HG02623 (cell line): ENCODE measurements around the gene METTL9.
"Not testable (repeated sequence)": the region's sequence is repeated elsewhere in the genome, so short reads cannot be mapped to it uniquely, and the experiment has no call there.

ENCODE experiments used
- ATAC-seq: cut with Tn5 transposase; IDR thresholded peaks from one replicate; pipeline ENCODE4 v1.9.1; 2021; ENCODE audit warnings: moderate library complexity; ENCODE audit not compliant: unreplicated experiment

METTL9 gene

GRCh38 chr16:21573506-21573905 is 25.9 kb upstream of the METTL9 start:
- not testable (repeated sequence) for ATAC-seq

- ATAC-seq, result no peak
Observed at GRCh38 chr16:21574372-21574771, 25.0 kb upstream of the METTL9 start.

DNA sequence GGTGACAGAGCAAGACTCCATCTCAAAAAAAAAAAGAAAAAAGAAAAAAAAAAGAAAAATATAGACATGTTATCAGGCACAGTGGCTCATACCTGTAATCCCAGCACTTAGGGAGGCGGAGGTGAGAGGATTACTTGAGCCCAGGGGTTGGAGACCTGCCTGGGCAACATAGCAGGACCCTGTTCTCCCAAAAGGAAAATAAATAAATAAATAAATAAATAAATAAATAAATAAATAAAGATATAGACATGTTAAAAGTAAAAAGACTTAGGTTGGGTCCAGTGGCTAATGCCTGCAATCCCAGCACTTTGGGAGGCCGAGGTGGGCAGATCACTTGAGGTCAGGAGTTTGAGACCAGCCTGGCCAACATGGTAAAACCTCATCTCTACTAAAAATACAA is 23.1 kb upstream of the METTL9 start:
- not testable (repeated sequence) for ATAC-seq

DNA sequence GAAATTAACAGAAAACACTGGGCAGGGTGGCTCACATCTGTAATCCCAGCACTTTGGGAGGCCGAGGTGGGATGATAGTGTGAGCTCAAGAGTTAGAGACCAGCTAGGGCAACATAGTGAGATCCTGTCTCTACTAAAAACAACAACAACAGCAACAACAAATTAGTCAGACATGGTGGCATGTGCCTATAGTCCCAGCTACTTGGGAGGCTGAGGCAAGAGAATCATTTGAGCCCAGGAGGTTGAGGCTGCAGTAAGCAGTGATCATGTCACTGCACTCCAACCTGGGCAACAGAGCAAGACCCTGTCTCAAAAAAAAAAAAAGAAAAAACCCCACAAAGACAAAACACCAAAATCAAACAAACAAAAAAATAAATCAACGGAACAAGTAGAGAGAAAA is 21.9 kb upstream of the METTL9 start:
- ATAC-seq, result not testable (repeated sequence)

DNA sequence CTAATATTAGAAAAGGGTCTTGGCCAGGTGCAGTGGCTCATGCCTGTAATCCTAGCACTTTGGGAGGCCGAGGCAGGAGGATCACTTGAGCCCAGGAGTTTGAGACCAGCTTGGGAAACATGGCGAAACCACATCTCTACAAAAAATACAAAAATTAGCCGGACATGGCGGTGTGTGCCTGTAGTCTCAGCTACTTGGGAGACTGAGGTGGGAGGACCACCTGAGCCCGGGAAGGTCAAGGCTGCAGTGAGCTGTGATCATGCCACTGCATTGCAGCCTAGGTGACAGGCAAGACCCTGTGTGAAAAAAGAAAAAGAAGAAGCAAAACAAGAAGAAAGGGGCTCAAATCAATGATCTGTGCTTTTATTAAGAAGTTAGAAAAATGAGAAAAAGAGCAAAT is 21.1 kb upstream of the METTL9 start:
- not testable (repeated sequence) for ATAC-seq

DNA sequence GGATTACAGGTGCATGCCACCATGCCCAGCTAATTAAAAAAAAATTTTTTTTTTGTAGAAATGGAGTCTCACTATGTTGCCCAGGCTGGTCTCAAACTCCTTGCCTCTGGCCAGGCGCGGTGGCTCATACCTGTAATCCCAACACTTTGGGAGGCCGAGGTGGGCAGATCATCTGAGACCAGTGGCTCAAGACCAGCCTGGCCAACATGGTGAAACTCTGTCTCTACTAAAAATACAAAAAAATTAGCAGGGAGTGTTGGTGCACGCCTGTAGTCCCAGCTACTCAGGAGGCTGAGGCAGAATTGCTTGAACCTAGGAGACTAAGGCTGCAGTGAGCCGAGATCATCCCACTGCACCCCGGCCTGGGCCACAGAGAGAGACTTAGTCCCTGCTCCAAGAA is 19.2 kb upstream of the METTL9 start:
- ATAC-seq, result not testable (repeated sequence)

DNA sequence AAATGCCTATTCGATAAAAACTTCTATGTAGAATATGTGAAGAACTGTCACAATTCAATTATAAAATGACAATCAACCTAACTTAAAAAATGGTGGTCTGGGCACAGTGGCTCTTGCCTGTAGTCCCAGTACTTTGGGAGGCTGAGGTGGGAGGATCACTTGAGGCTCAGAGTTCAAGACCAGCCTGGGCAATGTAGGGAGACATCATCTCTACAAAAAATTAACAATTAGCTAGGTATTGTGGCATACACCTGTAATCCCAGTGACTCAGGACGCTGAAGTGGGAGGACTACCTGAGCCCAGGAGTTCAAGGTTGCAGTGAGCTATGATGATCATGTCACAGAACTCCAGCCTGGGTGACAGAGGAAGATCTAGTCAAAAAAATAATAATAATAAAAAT is 18.6 kb upstream of the METTL9 start:
- ATAC-seq, result no peak

DNA sequence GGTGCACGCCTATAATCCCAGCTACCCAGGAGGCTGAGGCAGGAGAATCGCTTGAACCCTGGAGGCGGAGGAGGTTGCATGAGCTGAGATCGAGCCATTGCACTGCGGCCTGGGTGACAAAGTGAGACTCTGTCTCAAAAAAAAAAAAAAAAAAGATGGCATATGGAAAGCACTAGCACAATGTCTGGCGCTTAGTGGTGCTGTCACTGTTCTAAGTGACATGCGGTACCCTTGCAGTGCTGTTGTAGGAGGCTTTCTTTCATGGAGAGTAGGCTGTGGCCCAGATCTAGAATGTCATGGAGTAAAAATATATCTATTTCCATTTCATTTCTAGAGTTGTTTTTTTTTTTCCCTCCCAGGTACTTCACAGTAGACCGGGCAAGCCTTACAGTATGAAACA is 14.6 kb upstream of the METTL9 start:
- ATAC-seq, result no peak

GRCh38 chr16:21588593-21588992 is 10.8 kb upstream of the METTL9 start:
- ATAC-seq, result not testable (repeated sequence)

GRCh38 chr16:21589551-21589950 is 9.8 kb upstream of the METTL9 start:
- ATAC-seq, result no peak

DNA sequence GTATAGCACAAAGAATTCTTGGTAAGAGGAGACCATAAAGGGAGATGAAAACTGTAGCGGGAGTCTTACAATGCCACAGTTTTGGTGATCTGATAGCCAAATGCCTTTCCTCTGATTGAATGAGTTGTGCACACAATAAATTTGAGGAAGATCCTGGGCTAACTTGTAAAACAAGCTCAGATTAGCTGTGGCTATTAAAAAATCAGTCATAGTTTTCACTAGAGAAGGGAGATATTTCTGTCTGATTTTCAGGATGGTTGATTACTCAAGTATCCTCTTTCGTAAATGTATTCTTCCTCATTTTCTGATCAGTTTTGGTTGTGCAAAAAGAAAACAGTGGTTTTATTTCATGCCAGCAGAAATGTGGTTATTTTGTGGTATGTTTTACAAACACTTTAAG is 9.1 kb upstream of the METTL9 start:
- ATAC-seq, result no peak

DNA sequence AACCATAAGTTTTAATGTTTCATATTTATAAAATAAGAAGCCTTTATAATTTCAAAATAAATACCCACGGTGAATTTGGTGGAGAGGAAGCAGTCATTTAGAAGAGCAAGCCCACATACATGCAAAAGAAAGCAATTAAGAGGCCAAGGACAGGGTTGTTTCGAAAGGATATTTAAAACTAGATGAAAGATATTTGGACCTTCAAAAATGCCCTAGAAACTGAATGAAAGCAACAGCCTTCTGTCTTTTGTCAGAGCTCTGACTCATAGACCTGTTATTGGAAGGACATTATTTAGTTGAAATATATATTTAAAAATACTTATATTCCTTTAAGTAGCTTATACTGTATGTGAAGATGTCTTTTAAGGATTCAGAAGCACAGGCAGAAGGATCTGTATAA is 8.6 kb upstream of the METTL9 start:
- ATAC-seq, result no peak

DNA sequence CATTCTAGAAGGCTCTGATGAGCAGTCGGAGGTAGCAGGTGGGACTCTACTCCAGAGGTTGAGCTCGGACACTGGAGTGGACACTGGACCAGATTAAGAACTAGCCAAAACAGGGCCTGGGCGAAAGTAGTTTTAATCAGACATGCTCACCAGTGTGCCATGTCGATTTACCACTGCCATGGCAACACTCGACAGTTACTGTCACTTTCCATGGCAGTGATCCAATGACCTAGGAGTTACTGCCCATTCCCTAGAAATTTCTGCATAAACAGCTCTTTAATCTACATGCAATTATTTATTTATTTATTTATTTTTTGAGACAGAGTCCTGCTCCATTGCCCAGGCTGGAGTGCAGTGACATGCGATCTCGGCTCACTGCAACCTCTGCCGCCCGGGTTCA is 7.2 kb upstream of the METTL9 start:
- no peak for ATAC-seq

DNA sequence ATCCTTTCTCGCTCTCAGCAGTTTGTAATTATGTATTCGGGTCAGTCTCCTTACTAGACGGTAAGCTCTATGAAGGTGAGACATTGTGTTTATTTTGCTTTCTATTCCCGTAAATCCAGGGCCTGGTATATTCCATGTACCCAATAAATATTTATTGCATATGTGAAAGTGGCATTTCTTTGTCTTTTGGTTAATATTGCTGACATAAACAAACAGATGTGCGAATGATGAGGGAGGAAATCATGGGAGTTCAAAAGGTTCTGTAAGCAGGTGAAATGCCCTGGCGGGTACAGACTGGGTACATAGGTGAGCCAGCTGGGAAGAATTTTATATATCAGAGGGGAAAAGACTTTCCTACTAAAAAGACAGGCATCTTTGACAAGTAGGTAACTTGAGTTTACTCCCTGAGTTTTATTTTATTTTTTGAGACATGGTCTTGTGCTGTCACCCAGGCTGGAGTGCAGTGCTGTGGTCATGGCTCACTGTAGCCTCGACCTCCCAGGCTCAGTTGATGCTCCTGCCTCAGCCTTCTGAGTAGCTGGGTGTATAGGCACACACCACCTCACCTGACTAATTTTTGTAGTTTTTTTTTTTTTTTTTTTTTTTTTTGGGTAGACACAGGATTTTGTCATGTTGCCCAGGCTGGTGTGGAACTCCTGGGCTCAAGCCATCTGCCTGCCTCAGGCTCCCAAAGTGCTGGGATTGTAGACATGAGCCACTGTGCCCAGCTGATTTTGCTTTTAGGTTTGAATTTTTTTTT is 5.7 kb upstream of the METTL9 start:
- no peak for ATAC-seq

DNA sequence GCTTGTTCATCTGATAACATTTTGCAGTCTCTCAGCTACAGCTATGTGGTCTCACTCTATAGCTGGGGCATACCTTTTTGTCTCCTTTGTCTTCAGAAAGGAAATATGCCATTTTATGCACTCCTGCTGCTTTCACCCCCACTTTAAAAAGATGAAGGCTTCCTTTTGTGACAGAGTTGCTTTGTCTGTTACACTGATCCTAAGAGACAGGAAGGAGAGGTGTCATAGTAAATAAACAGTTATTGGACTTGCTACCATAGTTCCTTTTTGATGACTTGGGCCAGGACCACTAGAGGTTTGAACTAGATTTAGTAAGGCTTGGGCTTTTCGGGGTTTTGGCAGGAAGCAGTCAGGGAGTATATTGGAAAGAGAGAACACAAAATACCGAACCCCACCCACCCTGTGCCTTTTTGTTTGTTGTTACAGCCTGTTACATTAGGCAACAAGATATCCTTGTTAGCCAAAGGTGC is 1.8 kb upstream of the METTL9 start:
- ATAC-seq, result no peak

GRCh38 chr16:21598206-21598605 is 1.2 kb upstream of the METTL9 start:
- no peak for ATAC-seq

- ATAC-seq, result no peak
Observed at GRCh38 chr16:21598701-21599121, 666 bp upstream of the METTL9 start.

DNA sequence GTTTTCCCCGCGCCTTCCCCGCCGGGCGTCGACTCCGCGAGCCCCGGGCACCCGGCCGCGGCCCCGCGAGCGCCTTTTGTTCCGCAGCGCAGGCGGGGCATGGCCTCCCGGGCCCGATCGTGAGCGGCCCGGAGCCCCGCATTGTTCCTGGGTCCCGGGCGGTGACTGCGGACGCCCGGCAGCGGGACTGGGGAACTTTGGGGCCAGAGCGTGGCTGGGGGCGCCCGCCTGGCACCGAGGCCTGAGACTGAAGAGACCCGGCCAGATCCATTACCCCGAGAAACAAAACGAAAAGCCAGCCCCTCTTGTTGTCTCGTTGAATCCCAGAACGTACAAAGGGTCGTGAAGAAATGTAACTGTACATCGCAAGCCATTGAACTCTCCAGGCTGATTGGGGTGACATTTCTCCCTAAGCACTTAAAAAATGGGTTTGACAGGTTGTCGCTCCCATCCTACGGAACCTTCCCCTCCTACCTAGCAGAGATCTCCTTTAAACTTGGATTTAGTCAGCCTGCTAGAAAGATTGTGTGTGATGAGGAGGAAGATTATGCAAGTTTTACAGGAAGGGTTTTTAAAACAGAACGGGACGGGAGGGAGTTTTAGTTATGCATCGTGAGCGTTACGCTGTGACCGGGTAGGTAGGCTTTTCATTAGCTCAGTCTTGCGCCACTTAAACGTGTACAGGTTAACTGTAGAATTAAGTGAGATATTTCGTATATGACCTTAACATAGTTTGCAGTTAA is 825 bp downstream of the METTL9 start:
- ATAC-seq, result peak; percentile 14

GRCh38 chr16:21602785-21603184 is 3.4 kb downstream of the METTL9 start:
- ATAC-seq, result no peak

GRCh38 chr16:21603928-21604327 is 4.6 kb downstream of the METTL9 start:
- no peak for ATAC-seq

DNA sequence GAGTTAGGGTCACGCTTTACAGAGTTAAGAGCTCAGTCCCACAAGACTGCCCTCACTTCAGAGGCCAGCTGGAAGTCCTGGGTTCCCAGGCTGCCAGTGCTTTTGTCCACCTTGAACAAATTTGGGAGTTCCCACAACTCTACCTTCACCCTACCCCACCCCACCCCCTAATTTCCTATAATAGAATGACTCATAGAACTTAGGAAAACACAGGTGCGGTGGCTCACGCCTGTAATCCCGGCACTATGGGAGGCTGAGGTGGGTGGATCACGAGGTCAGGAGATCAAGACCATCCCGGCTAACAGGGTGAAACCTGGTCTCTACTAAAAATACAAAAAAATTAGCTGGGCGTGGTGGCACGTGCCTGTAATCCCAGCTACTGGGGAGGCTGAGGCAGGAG is 6.5 kb downstream of the METTL9 start:
- ATAC-seq, result not testable (repeated sequence)

DNA sequence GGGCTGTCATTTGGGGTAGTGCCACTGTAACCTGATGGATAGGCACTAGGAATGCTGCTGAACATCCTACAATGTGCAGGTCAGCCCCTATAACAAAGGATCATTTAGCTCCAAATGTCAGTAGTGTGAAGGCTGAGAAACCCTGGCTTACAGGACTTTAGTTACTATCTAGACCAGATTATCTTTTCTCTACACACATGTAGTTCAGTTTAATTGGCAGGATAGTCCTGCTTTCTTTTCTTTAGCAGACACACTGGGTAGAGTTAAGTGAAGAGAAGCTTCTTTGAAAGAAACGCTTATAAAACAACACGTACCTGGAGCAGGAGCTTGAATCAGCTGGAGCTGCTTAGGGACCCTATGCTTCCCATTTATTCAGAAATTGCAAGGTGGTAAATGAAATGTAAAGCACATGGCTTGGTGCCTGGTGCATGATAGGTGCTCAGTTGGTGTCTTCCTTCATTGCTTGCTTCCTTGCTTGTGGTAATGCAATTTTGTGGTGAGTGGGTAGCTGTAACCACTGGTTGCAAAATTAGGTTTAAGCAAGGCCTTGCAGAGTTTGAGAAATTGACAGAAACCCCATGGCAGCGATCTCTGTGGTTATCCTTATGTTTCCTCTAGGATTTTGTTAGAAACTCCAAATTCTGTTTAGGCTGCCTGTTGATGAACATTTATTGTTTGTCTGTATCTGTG is 9.4 kb downstream of the METTL9 start:
- ATAC-seq, result no peak
